Skeletal muscle satellite cell (primary cell): ENCODE measurements around the gene TMEM184A.

Experiments
- H3K27me3 ChIP-seq: 2 replicates; pipeline ENCODE4 v1.7.0; 2013; ENCODE audit warnings: low read length; ENCODE audit not compliant: control insufficient read depth, insufficient read depth
- H3K36me3 ChIP-seq: 2 replicates; pipeline ENCODE4 v1.7.0; 2013; ENCODE audit warnings: mild to moderate bottlenecking, control low read depth, low read length; ENCODE audit not compliant: insufficient read depth
- H3K4me1 ChIP-seq: 2 replicates; pipeline ENCODE4 v1.7.0; 2013; ENCODE audit warnings: low read length; ENCODE audit not compliant: control insufficient read depth, insufficient read depth
- H3K4me2 ChIP-seq: 2 replicates; pipeline ENCODE4 v1.7.0; 2013; ENCODE audit warnings: mild to moderate bottlenecking, low read length
- H3K4me3 ChIP-seq: 2 replicates; pipeline ENCODE4 v1.7.0; 2013; ENCODE audit warnings: low read length
- H3K9ac ChIP-seq: 2 replicates; pipeline ENCODE4 v1.7.0; 2013; ENCODE audit warnings: mild to moderate bottlenecking, low read depth, low read length, moderate library complexity
- H3K9me3 ChIP-seq: replicated peaks from 2 replicates; pipeline ENCODE4 v1.7.0; 2013; ENCODE audit warnings: mild to moderate bottlenecking, control low read depth, low read length

Gene TMEM184A

DNA sequence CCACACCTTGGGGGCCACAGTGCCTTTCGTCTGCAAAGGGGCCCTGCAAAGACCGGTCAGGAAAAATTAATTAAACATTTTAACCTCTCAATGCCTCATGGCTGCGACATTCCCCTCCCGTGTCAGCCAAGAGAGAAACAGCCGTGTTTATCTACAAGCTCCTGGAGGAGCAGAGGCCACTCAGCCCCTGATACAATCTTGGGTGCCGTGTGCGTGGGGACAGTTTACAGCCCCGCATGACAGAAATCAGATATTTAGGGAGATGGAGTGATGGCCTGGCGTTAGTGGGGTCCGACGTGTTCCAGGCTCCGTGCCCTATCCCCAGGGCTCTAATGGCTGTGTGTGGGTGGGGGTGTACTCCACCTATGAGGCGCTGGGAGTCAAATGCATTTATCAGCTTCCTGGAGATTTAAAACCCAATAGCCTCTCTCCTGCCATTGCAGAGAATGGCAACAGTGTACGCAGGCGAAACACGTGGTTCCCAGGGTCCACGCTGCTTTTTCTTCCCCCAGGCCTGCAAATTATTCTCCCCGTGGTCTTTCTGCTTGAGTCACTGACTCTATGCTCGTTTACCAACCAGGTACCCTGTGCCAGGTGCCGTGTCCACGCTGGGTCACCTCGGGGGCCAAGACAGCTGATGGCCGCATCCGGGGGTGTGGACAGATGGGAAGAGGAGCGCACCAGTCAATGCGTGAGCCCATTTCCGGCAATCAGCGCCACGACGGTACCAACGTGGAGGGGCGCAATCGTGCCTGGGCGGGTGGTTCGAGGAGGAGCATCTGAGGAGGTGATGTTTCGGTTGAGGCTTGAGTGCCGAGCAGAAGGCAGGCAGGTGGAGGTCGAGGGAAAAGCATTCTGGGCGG is 40.4 kb upstream of the TMEM184A start:
- Histone ChIP-seq H3K27me3 (peaks cover 73% of the 10 kb centered on the region), H3K4me2 (no peak overlapping the region), H3K4me3 (no peak overlapping the region), H3K36me3 (no peaks in the 10 kb centered on the region), H3K9me3 (no peaks in the 10 kb centered on the region), H3K9ac (no peak overlapping the region), H3K4me1 (no peaks in the 10 kb centered on the region)

DNA sequence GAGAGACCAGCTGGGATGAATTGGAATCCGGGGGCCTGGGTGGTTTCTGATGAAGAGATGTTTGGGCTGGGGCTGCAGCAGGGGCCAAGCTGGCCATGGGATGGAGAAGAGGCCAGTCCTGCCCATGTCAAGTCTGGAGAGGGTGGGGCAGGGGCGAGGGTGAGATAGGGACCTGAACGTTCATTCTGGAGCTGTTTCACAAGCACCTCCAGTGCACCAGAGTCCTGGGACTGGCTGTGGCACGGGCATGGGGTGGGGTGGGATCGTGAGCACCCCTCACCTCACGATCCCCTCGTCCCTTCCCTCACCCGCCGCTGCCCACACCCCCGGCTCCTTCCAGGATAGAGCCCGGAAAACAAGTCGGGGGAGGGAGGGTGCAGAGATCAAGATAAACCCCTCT is 39.6 kb upstream of the TMEM184A start:
- Histone ChIP-seq H3K9ac (no peak overlapping the region), H3K9me3 (no peaks in the 10 kb centered on the region), H3K27me3 (peaks cover 77% of the 10 kb centered on the region), H3K4me3 (no peak overlapping the region), H3K36me3 (no peaks in the 10 kb centered on the region), H3K4me1 (no peaks in the 10 kb centered on the region), H3K4me2 (no peak overlapping the region)

DNA sequence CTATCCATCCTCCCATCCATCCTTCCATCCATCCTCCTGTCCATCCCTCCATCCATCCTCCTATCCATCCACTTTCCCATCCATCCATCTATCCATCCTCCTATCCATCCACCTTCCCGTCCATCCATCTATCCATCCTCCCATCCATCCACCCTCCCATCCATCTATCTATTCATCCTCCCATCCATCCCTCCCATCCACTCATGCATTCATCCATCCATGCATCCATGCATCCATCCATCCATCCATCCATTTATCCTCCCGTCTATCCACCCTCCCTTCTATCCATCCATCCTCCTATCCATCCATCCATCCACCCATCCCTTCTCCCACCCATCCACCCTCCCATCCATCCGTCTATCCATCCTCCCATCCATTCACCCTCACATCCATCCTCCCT is 39.0 kb upstream of the TMEM184A start:
- Histone ChIP-seq H3K9ac (no peak overlapping the region), H3K4me3 (no peak overlapping the region), H3K9me3 (no peaks in the 10 kb centered on the region), H3K4me2 (no peak overlapping the region), H3K4me1 (no peaks in the 10 kb centered on the region), H3K36me3 (no peaks in the 10 kb centered on the region), H3K27me3 (peaks cover 77% of the 10 kb centered on the region)

DNA sequence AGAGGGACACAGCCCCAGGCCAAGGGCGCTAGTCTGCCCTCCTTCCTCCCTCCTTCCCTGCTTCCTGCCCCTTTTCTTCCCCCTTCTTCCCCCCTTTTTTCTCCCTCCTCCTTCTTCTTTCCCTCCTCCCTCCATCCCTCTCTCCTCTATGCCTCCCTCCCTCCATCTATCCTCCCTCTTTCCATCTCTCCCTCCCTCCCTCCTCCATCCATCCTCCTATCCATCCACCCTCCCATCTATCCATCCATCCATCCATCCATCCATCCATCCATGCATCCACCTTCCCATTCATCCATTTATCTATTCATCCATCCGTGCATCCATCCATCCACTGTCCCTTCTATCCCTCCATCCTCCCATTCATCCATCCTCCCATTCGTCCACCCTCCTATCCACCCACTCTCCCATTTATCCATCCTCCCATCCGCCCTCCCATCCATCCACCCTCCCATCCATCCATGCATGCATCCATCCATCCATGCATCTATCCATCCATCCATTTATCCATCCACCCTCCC is 38.0 kb upstream of the TMEM184A start:
- H3K9me3 ChIP-seq = peaks cover 4% of the 10 kb centered on the region
- peaks cover 78% of the 10 kb centered on the region for H3K27me3 ChIP-seq
- no peaks in the 10 kb centered on the region for H3K36me3 ChIP-seq
- no peak overlapping the region for H3K4me2 ChIP-seq
- no peaks in the 10 kb centered on the region for H3K4me1 ChIP-seq
- no peak overlapping the region for H3K9ac ChIP-seq
- no peak overlapping the region for H3K4me3 ChIP-seq

DNA sequence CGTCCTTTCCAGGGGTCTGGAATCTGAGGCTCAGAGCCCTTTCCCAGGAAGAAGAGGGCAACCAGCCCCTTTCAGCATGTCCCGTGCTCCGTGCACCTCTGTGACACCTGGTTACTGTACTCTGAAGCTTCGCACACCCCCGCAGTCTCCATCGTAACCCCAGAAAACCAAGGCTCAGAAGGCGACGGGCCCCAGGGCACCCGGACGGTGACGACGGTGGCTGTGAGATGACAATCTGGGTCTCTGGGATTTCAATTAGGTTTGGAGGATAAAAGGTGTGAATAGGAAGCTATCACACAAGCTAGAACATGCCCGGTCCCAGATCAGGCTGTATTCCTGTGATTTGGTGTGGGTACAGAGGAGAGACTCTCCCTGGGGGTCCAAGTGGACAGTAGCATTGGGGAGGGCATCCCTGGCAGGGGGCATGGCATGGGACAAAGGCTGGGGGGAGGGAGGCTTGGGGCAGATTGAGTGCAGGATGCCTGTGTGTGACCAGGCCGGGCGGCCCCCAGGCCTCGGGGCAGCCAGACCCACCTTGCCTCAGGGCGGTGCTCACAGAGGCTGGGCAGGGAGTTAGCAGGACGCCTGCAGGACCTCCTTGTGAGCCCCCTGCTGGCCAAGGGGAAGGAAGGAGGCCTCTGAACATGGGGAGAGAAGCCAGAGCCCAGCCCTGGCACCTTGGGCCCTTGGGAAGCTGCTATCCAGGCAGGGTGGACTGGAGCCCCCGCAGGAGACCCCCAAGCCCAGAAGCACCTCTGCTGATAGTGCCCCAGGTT is 37.3 kb upstream of the TMEM184A start:
- H3K9ac ChIP-seq = no peak overlapping the region
- H3K9me3 ChIP-seq = peaks cover 8% of the 10 kb centered on the region
- H3K4me1 ChIP-seq = no peaks in the 10 kb centered on the region
- H3K4me3 ChIP-seq = no peak overlapping the region
- no peak overlapping the region for H3K4me2 ChIP-seq
- H3K27me3 ChIP-seq = peaks cover 83% of the 10 kb centered on the region
- no peaks in the 10 kb centered on the region for H3K36me3 ChIP-seq

DNA sequence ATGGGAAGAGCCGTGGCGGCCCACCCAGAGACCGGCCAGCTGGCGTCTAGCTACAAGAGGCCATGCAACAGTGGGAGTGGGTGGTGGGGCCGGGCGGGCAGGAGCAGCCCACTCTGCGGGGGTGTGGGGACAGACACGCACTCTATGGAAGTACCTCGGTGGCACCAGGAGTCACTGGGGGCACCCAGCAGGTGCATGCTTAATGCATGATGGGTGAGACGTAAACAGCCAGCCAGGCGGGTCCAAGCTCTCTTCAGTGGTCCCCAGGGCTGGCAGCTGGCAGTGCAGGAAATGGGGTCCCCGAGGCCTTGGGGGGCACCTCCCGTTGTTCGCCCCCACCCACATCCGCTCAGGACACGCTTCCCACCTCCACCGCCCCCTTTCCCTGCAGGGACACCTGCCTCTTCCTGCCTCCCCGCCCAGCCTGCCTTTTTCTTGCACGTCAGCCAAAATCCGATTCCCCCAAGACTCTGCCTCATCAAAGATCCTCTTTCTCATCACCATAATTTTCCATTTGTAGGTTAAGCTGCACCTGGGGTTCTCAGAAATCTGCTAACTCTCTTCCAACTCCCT is 36.4 kb upstream of the TMEM184A start:
- Histone ChIP-seq H3K4me3 (no peak overlapping the region), H3K9me3 (peaks cover 8% of the 10 kb centered on the region), H3K36me3 (no peaks in the 10 kb centered on the region), H3K4me1 (no peaks in the 10 kb centered on the region), H3K4me2 (no peak overlapping the region), H3K27me3 (peaks cover 85% of the 10 kb centered on the region), H3K9ac (no peak overlapping the region)

DNA sequence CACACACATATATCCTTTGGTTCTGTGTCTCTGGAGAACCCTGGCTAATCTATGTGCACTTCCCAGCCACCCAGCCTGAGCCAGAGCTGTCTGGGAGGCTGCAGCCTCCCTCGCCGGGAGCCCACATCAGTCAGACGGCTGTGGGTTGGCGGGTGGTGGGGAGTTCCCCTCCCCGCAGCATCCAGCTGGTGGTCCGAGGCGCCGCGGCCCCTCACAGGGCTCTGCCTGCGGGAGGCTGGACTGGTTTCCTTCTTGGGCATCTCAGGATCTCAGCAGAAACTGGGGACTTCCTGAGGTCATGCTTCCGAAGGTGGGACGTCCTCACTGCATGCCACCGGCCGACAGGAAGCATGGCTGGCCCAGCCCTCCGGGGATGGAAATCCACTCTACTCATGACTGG is 35.9 kb upstream of the TMEM184A start:
- Histone ChIP-seq H3K4me2 (no peak overlapping the region), H3K9me3 (peaks cover 8% of the 10 kb centered on the region), H3K27me3 (peaks cover 85% of the 10 kb centered on the region), H3K9ac (no peak overlapping the region), H3K4me3 (no peak overlapping the region), H3K4me1 (no peaks in the 10 kb centered on the region), H3K36me3 (no peaks in the 10 kb centered on the region)

DNA sequence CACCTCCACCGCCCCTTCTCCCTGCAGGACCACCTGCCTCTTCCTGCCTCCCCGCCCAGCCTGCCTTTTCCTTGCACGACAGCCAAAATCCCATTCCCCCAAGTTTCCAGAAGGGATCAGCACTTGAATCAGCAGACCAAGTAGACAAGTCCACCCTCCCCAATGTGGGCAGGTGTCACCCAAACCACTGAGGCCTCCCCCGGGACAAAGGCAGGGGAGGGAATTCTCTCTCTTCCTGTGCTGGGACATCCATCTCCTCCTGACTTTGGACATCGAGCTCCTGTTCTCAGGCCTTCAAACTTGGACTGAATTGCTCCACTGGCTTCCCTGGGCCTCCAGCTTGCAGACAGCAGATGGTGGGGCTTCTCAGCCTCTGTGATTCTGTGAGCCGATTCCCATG is 35.4 kb upstream of the TMEM184A start:
- Histone ChIP-seq H3K9ac (no peak overlapping the region), H3K9me3 (peaks cover 8% of the 10 kb centered on the region), H3K4me3 (no peak overlapping the region), H3K27me3 (peaks cover 85% of the 10 kb centered on the region), H3K4me1 (no peaks in the 10 kb centered on the region), H3K4me2 (no peak overlapping the region), H3K36me3 (no peaks in the 10 kb centered on the region)

DNA sequence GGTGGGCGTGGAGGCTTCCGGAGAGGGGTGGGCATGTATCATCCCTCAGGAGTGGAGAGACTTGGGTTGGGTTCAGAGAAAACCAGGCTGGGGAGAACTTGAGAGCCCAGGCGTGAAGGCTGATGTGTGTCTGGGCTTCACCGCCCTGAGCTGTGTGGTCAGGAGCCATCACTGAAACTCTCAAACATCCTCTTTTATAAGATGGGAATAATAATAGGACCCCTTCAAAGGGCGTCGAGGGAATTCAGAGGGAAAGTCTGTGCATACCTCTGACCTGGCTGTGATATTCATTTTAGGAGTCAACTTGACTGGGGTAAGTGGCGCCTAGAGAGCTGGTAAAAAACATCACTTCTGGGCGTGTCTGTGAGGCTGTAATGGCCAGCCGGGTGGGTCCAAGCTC is 34.9 kb upstream of the TMEM184A start:
- no peaks in the 10 kb centered on the region for H3K4me1 ChIP-seq
- no peaks in the 10 kb centered on the region for H3K36me3 ChIP-seq
- no peak overlapping the region for H3K9ac ChIP-seq
- H3K27me3 ChIP-seq = peaks cover 83% of the 10 kb centered on the region
- no peak overlapping the region for H3K4me2 ChIP-seq
- peaks cover 8% of the 10 kb centered on the region for H3K9me3 ChIP-seq
- H3K4me3 ChIP-seq = no peak overlapping the region

DNA sequence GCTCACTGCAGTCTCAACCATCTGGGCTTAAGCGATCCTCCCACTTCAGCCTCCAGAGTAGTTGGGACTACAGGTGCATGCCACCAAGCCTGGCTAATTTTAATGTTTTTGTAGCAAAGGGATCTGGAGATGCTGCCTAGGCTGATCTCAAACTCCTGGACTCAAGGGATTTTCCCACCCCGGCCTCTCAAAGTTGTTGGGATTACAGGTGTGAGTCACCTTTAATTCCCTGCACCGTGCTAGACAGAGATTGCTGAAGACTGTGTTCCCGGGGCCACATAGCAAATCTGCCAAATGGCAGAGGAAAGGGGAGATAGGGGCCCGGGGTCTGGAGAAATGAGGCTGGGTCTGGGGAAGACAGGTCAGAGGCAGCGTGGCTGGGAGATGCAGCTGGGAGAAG is 34.5 kb upstream of the TMEM184A start:
- no peak overlapping the region for H3K4me2 ChIP-seq
- peaks cover 8% of the 10 kb centered on the region for H3K9me3 ChIP-seq
- H3K27me3 ChIP-seq = peaks cover 83% of the 10 kb centered on the region
- H3K4me1 ChIP-seq = no peaks in the 10 kb centered on the region
- H3K4me3 ChIP-seq = no peak overlapping the region
- H3K9ac ChIP-seq = no peak overlapping the region
- H3K36me3 ChIP-seq = no peaks in the 10 kb centered on the region

DNA sequence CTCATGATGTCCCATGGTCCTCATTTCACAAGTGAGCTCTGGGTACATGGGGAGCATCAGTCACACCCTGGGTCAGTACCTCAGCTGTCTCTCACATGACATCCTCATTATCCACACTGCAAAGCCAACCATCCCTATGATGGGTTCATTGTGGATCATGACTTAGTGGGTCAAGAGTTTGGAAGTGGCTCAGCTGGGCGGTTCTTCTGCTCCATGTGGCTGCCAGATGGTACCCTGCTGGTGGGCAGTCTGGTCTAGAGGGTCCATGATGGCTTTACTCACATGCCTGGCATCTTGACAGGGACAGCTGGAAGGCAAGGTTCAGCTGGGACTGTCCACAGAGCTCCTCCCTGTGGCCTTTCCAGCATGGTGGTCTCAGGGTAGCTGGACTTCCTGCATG is 33.0 kb upstream of the TMEM184A start:
- Histone ChIP-seq H3K4me2 (no peak overlapping the region), H3K4me1 (no peaks in the 10 kb centered on the region), H3K9me3 (peaks cover 8% of the 10 kb centered on the region), H3K4me3 (no peak overlapping the region), H3K9ac (no peak overlapping the region), H3K36me3 (no peaks in the 10 kb centered on the region), H3K27me3 (peaks cover 79% of the 10 kb centered on the region)
